OCI-LY3 (cell line): Measurements from ENCODE around the gene TMEM218.

ENCODE experiments used
- H2AFZ ChIP-seq: fragments of 200-600, 300-600 bp; shearing (Covaris generic); 2 replicates; pipeline ENCODE4 v1.6.0; 2014; ENCODE audit warnings: antibody characterized with exemption, low read depth, low read length
- H3K27ac ChIP-seq: fragments of 200-600, 300-600 bp; sonication (generic); 2 replicates; pipeline ENCODE4 v1.5.1; 2014; ENCODE audit warnings: mild to moderate bottlenecking, low read length, moderate library complexity, mixed read lengths
- H3K27me3 ChIP-seq: fragments of 200-600, 300-600 bp; sonication (generic); 2 replicates; pipeline ENCODE4 v1.6.1; 2014; ENCODE audit warnings: low read depth, low read length, mixed read lengths
- H3K36me3 ChIP-seq: fragments of 200-600, 300-600 bp; sonication (generic); replicated peaks from 2 replicates; pipeline ENCODE3; 2014; ENCODE audit warnings: low read depth, low read length, mixed read lengths
- H3K4me1 ChIP-seq: fragments of 300-600, 200-600 bp; sonication (generic); 2 replicates; pipeline ENCODE4 v1.6.1; 2014; ENCODE audit warnings: low read length, mixed read lengths
- H3K4me2 ChIP-seq: fragments of 200-600, 300-600 bp; sonication (generic); 2 replicates; pipeline ENCODE4 v1.6.1; 2014; ENCODE audit warnings: low read length, mixed read lengths
- H3K4me3 ChIP-seq: fragments of 300-600, 200-600 bp; sonication (generic); 2 replicates; pipeline ENCODE4 v1.5.1; 2014; ENCODE audit warnings: antibody characterized with exemption, mild to moderate bottlenecking, low read length, moderate library complexity
- H3K79me2 ChIP-seq: fragments of 300-600, 200-600 bp; shearing (Covaris generic); 2 replicates; pipeline ENCODE4 v1.6.1; 2014; ENCODE audit warnings: mild to moderate bottlenecking, low read length, mixed read lengths
- H3K9ac ChIP-seq: fragments of 300-600, 200-600 bp; shearing (Covaris generic); 2 replicates; pipeline ENCODE4 v1.6.0; 2014; ENCODE audit warnings: mild to moderate bottlenecking, low read length, moderate library complexity
- H3K9me3 ChIP-seq: fragments of 200-600, 300-600 bp; shearing (Covaris generic); 2 replicates; pipeline ENCODE4 v1.6.1; 2014; ENCODE audit warnings: low read length, mixed read lengths; ENCODE audit not compliant: insufficient read depth
- H4K20me1 ChIP-seq: fragments of 200-600, 300-600 bp; sonication (generic); 2 replicates; pipeline ENCODE4 v1.6.1; 2016; ENCODE audit warnings: low read length, mixed read lengths; ENCODE audit not compliant: insufficient read depth
- CTCF ChIP-seq: fragments of 200-600, 300-600 bp; sonication (generic); IDR thresholded peaks from 2 replicates; pipeline ENCODE4 v1.5.1; 2014; ENCODE audit warnings: antibody characterized with exemption, low read length, low read depth
- EZH2phosphoT487 ChIP-seq: fragments of 200-600 bp; shearing (Covaris generic); IDR thresholded peaks from 2 replicates; pipeline ENCODE4 v1.6.1; 2018; ENCODE audit warnings: antibody characterized with exemption, mixed run types, low read depth

TMEM218 gene

GRCh38 chr11:125082040-125082439 is 29.4 kb downstream of the TMEM218 start:
- Histone ChIP-seq H4K20me1 (no peaks in the 10 kb centered on the region), H3K27ac (no peak overlapping the region), H3K9me3 (no peaks in the 10 kb centered on the region), H2AFZ (no peak overlapping the region), H3K9ac (no peak overlapping the region), H3K27me3 (no peaks in the 10 kb centered on the region), H3K79me2 (no peaks in the 10 kb centered on the region), H3K36me3 (no peaks in the 10 kb centered on the region), H3K4me1 (no peaks in the 10 kb centered on the region), H3K4me2 (no peak overlapping the region), H3K4me3 (no peak overlapping the region)
- TF ChIP-seq CTCF (no peak), EZH2phosphoT487 (no peak)

- Histone ChIP-seq H3K27ac (no peak overlapping the region), H3K27me3 (no peaks in the 10 kb centered on the region), H3K36me3 (no peaks in the 10 kb centered on the region), H4K20me1 (no peaks in the 10 kb centered on the region), H3K9ac (no peak overlapping the region), H3K79me2 (no peaks in the 10 kb centered on the region), H2AFZ (no peak overlapping the region), H3K9me3 (no peaks in the 10 kb centered on the region), H3K4me3 (no peak overlapping the region), H3K4me2 (no peak overlapping the region), H3K4me1 (no peaks in the 10 kb centered on the region)
- no peak for TF ChIP-seq CTCF
- no peak for TF ChIP-seq EZH2phosphoT487
These were observed 30.2 kb downstream of the TMEM218 start for GRCh38 chr11:125081098-125081798.

GRCh38 chr11:125080531-125080911 is 30.9 kb downstream of the TMEM218 start:
- TF ChIP-seq EZH2phosphoT487 (no peak), CTCF (no peak)
- no peaks in the 10 kb centered on the region for H4K20me1 ChIP-seq
- H3K4me3 ChIP-seq = no peak overlapping the region
- H3K9me3 ChIP-seq = no peaks in the 10 kb centered on the region
- no peak overlapping the region for H2AFZ ChIP-seq
- H3K27ac ChIP-seq = no peak overlapping the region
- H3K4me1 ChIP-seq = no peaks in the 10 kb centered on the region
- H3K36me3 ChIP-seq = no peaks in the 10 kb centered on the region
- no peak overlapping the region for H3K9ac ChIP-seq
- H3K79me2 ChIP-seq = no peaks in the 10 kb centered on the region
- H3K4me2 ChIP-seq = no peak overlapping the region
- no peaks in the 10 kb centered on the region for H3K27me3 ChIP-seq

- H3K9ac ChIP-seq = no peak overlapping the region
- H4K20me1 ChIP-seq = no peaks in the 10 kb centered on the region
- no peaks in the 10 kb centered on the region for H3K4me1 ChIP-seq
- H2AFZ ChIP-seq = no peak overlapping the region
- H3K27me3 ChIP-seq = no peaks in the 10 kb centered on the region
- no peaks in the 10 kb centered on the region for H3K36me3 ChIP-seq
- no peaks in the 10 kb centered on the region for H3K79me2 ChIP-seq
- no peak overlapping the region for H3K4me3 ChIP-seq
- H3K9me3 ChIP-seq = no peaks in the 10 kb centered on the region
- no peak overlapping the region for H3K4me2 ChIP-seq
- TF ChIP-seq CTCF = no peak
- no peak for TF ChIP-seq EZH2phosphoT487
- H3K27ac ChIP-seq = no peak overlapping the region
These were observed 31.4 kb downstream of the TMEM218 start for GRCh38 chr11:125079878-125080530.
